Lower leg skin (tissue), 3 donors: ENCODE data around the gene ABCG2.

ENCODE experiments used
- CTCF ChIP-seq, 3 donors: fragments of 450-650 bp; IDR thresholded peaks; one replicate each; pipeline ENCODE4 v1.5.1; 2016; ENCODE audit warnings: antibody characterized with exemption in 3 of 3, mild to moderate bottlenecking in 3 of 3, moderate library complexity in 2 of 3
- POLR2A ChIP-seq, 2 donors: fragments of 450-650 bp; IDR thresholded peaks; one replicate each; pipeline ENCODE4 v1.6.1; 2016 to 2017; ENCODE audit warnings: antibody characterized with exemption in 2 of 2, mild to moderate bottlenecking in 1 of 2, moderate library complexity in 1 of 2

DNA sequence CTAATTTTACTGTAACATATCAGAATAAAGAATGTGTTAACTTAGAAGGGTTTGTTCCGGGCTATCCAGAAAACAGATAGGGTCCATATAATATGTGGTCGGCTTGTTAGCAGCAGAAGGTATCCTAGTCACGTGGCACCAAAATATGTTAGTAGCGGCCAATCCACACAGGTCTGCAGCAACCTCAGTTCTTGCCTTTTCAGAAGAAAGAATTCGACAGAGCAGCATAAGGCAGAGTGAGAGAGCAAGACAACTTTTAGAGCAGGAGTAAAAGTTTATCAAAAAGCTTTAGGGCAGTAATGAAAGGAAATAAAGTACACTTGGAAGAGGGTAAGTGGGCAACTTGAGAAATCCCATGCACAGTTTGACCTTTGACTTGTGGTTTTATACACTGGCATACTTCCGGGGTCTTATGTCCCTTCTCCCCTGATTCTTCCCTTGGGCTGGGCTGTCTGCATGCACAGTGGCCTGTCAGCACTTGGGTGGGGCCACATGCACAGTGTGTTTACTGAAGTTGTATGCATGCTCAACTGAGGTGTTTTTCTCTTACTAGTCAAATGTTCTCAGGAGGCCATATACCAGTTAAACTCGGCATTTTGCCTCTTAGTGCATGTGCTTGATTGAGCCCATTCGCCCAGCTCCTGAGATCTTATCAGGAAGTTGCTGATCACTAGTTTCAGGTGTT, 37.0 kb upstream of the ABCG2 start:
- no peak for TF ChIP-seq CTCF (IDR thresholded peaks at IDR 0.05)
- no peak for TF ChIP-seq POLR2A (IDR thresholded peaks at IDR 0.05)
